Measurements from ENCODE around the gene ACSF3.
A peak's percentile ranks its signal among the peaks of the same experiment; 100 is the strongest.
"Not testable (repeated sequence)": the region's sequence is repeated elsewhere in the genome, so short reads cannot be mapped to it uniquely, and the experiment has no call there.

Gene ACSF3

GRCh38 chr16:89089120-89089519 lies 4.5 kb upstream of the ACSF3 start:
- H3K4me3 ChIP-seq (ENCODE audit: low read length) = no peak overlapping the region
- TF ChIP-seq CTCF (conservative IDR thresholded peaks at IDR 0.05; ENCODE audit: low read length) = no peak
- DNase-seq (ENCODE audit: low read depth) = no peak

- TF ChIP-seq CTCF (conservative IDR thresholded peaks at IDR 0.05; ENCODE audit: low read length) = no peak
- no peak overlapping the region for H3K4me3 ChIP-seq (ENCODE audit: low read length)
- DNase-seq (ENCODE audit: low read depth) = no peak
Observed at GRCh38 chr16:89090182-89090630, 3.4 kb upstream of the ACSF3 start.

- no peak for TF ChIP-seq CTCF (conservative IDR thresholded peaks at IDR 0.05; ENCODE audit: low read length)
- H3K4me3 ChIP-seq (ENCODE audit: low read length) = no peak overlapping the region
Observed at GRCh38 chr16:89090669-89091426, 2.8 kb upstream of the ACSF3 start.

GRCh38 chr16:89092013-89092412 lies 1.6 kb upstream of the ACSF3 start:
- no peak overlapping the region for H3K4me3 ChIP-seq (ENCODE audit: low read length)
- DNase-seq (ENCODE audit: low read depth) = no peak
- TF ChIP-seq CTCF (conservative IDR thresholded peaks at IDR 0.05; ENCODE audit: low read length) = no peak

More at GRCh38 chr16:89090669-89091426, 2.8 kb upstream of the ACSF3 start:
- no peak for DNase-seq (ENCODE audit: low read depth)

- not testable (repeated sequence) for DNase-seq (ENCODE audit: low read depth)
- peak overlapping the region; percentile 62 for H3K4me3 ChIP-seq (ENCODE audit: low read length)
Observed at GRCh38 chr16:89093252-89093601, 425 bp upstream of the ACSF3 start.

GRCh38 chr16:89094252-89094879 lies 714 bp downstream of the ACSF3 start:
- peak overlapping the region; percentile 80 for H3K4me3 ChIP-seq (ENCODE audit: low read length)
- TF ChIP-seq CTCF (conservative IDR thresholded peaks at IDR 0.05; ENCODE audit: low read length) = no peak
- DNase-seq (ENCODE audit: low read depth) = no peak

- TF ChIP-seq CTCF (conservative IDR thresholded peaks at IDR 0.05; ENCODE audit: low read length) = no peak
- DNase-seq (ENCODE audit: low read depth) = no peak
- H3K4me3 ChIP-seq (ENCODE audit: low read length) = peak overlapping the region; percentile 80
Observed at GRCh38 chr16:89094880-89095258, 1.2 kb downstream of the ACSF3 start.
